HepG2 (cell line): ENCODE data around the gene ALDH1A2. TPM values are rescaled to one million over a fixed set of nuclear protein-coding genes. Genes with fewer than 3 reads are reported as not detected.

Source experiments
- ATAC-seq: fragments of 200-7000 bp; cut with Tn5 transposase; 3 replicates; pipeline ENCODE4 v1.9.1; 2020; ENCODE audit warnings: mild to moderate bottlenecking, moderate library complexity
- BruUV-seq: library from RNA; stranded (reverse); fragments of 400-500 nt; replicated peaks from 2 replicates; lab custom pipeline; 2021; lab: Mats Ljungman, UMichigan
- CTCF ChIA-PET: fragments of 300-600 bp; formaldehyde crosslinking; extraction: SDS; loops from one replicate; lab custom pipeline; 2021; ENCODE audit warnings: low total read pairs, inconsistent platforms, low intra/inter-chr PET ratio; lab: Yijun Ruan, JAX
- POLR2A ChIA-PET: fragments of 350-600 bp; sonication (Branson Sonifier 250); formaldehyde crosslinking; loops from one replicate; lab custom pipeline; 2020; ENCODE audit warnings: antibody characterized with exemption, inconsistent platforms; lab: Yijun Ruan, JAX
- DNase-seq: peaks from one replicate; pipeline ENCODE4 v3.0.0-alpha.2; 2015; ENCODE audit warnings: low spot score
- FAIRE-seq: peaks from 3 replicates; lab custom pipeline; 2011; peaks lifted over from hg19 to GRCh38; lab: Jason Lieb, UNC
- H2AFZ ChIP-seq: one replicate; pipeline ENCODE4 v1.6.1; 2011; ENCODE audit warnings: low read length, inconsistent platforms
- H3K27ac ChIP-seq: fragments of 300-600 bp; 3 replicates; pipeline ENCODE4 v1.8.0; 2011; ENCODE audit warnings: mixed run types, mild to moderate bottlenecking, mixed read lengths, low read length, inconsistent platforms; ENCODE audit not compliant: insufficient read depth; ENCODE audit errors: extremely low read length
- H3K27me3 ChIP-seq, 2 experiments: fragments of 200-600 bp in 1 of 2; 2 replicates in 1 of 2; 3 replicates in 1 of 2; pipeline versions ENCODE4 v1.6.0 to v1.8.0; 2011; ENCODE audit warnings: low read length in 2 of 2, mild to moderate bottlenecking in 2 of 2, moderate library complexity in 2 of 2, inconsistent platforms in 1 of 2; ENCODE audit not compliant: insufficient read depth in 2 of 2, control insufficient read depth in 1 of 2
- H3K36me3 ChIP-seq, 2 experiments: fragments of 200-600 bp in 1 of 2; replicated peaks in 1 of 2; 2 replicates in 1 of 2; 3 replicates in 1 of 2; pipeline versions ENCODE4 v1.5.1 to v1.8.0; 2011; ENCODE audit warnings: low read length in 2 of 2, inconsistent platforms in 1 of 2; ENCODE audit not compliant: insufficient read depth in 2 of 2, control insufficient read depth in 1 of 2
- H3K4me1 ChIP-seq: 2 replicates; pipeline ENCODE4 v1.5.1; 2012; ENCODE audit warnings: low read length, inconsistent platforms; ENCODE audit not compliant: insufficient read depth
- H3K4me2 ChIP-seq: 2 replicates; pipeline ENCODE4 v1.6.0; 2011; ENCODE audit warnings: low read depth, low read length, inconsistent platforms
- H3K4me3 ChIP-seq, 3 experiments: fragments of 200-600 bp in 1 of 3; sonication (generic), shearing (Covaris generic) in 1 of 3; replicated peaks in 1 of 3; 2 replicates each; pipeline ENCODE4 v1.5.1; 2011 to 2016; ENCODE audit warnings: low read length in 3 of 3, inconsistent platforms in 2 of 3, low read depth in 2 of 3, mild to moderate bottlenecking in 2 of 3, control low read depth in 1 of 3, mixed read lengths in 1 of 3; ENCODE audit not compliant: insufficient read depth in 1 of 3
- H3K79me2 ChIP-seq: one replicate; pipeline ENCODE4 v1.6.1; 2011; ENCODE audit warnings: low read length, inconsistent platforms; ENCODE audit not compliant: insufficient read depth
- H3K9ac ChIP-seq: 2 replicates; pipeline ENCODE4 v1.6.0; 2011; ENCODE audit warnings: mild to moderate bottlenecking, low read depth, low read length, inconsistent platforms; ENCODE audit not compliant: insufficient read depth
- H3K9me3 ChIP-seq: 2 replicates; pipeline ENCODE4 v1.5.1; 2012; ENCODE audit warnings: mild to moderate bottlenecking, low read length
- H4K20me1 ChIP-seq: 2 replicates; pipeline ENCODE4 v1.6.0; 2011; ENCODE audit warnings: inconsistent platforms, mild to moderate bottlenecking, low read length, moderate library complexity; ENCODE audit not compliant: insufficient read depth
- CEBPB ChIP-seq: IDR thresholded peaks from 2 replicates; pipeline ENCODE4 v1.6.1; 2011; ENCODE audit warnings: low read depth, low read length, improper control_type of control experiment, borderline replicate concordance
- ZNF282 ChIP-seq: fragments of 450-650 bp; IDR thresholded peaks from 2 replicates; pipeline ENCODE4 v1.6.1; 2018; ENCODE audit not compliant: partially characterized antibody
- ZNF484 ChIP-seq: sonication (generic); formaldehyde crosslinking; IDR thresholded peaks from 2 replicates; pipeline ENCODE4 v1.5.1; 2020; ENCODE audit warnings: mild to moderate bottlenecking, low read depth, missing genetic modification reagents, borderline replicate concordance
- WGBS: methylation state at CpG from one replicate; pipeline ENCODE4 v1.1.6; 2017; ENCODE audit warnings: low lambda C conversion rate; 5-methylcytosine and 5-hydroxymethylcytosine counted together
- in situ Hi-C: cut with HindIII; loops from 2 replicates; pipeline ENCODE4 v1.10.0; 2017; ENCODE audit warnings: low pct_unique_long_range_greater_than_20kb; ENCODE audit not compliant: extremely low pct_ligation_motif_present
- intact Hi-C: fragments of 100-400 bp; cut with micrococcal nuclease; formaldehyde crosslinking; loops from one replicate; pipeline ENCODE4 v1.10.0; 2022; ENCODE audit not compliant: unreplicated experiment
- polyA plus RNA-seq, 8 experiments: library from polyadenylated mRNA; depleted of rRNA in 3 of 8; stranded (reverse) in 7 of 8; unstranded in 1 of 8; fragments of >200 nt; fragmentation: Illumina TruSeq in 4 of 8; extraction: Trizol in 4 of 8; gene quantifications; 2 replicates each; pipeline versions ENCODE4 v1.2.1 to v1.2.3, GENCODE V29; 2011 to 2016; ENCODE audit warnings: low read depth in 4 of 8, missing spikeins in 1 of 8, mixed read lengths in 1 of 8; ENCODE audit not compliant: insufficient read depth in 1 of 8
- total RNA-seq, 5 experiments: library from RNA; depleted of rRNA; stranded (reverse); fragments of >200 nt; fragmentation: Illumina TruSeq; extraction: Trizol; gene quantifications; 2 replicates each; pipeline ENCODE4 v1.2.3, GENCODE V29; 2016; ENCODE audit warnings: low read depth in 1 of 5
- TF ChIP-seq, protein P1 (sequence below): sonication (generic); formaldehyde crosslinking; IDR thresholded peaks from 2 replicates; pipeline ENCODE4 v1.4.0; 2020; ENCODE audit warnings: missing genetic modification reagents, borderline replicate concordance
- TF ChIP-seq, protein P2 (sequence below): sonication (generic); formaldehyde crosslinking; IDR thresholded peaks from 2 replicates; pipeline ENCODE4 v1.8.1; 2023; ENCODE audit warnings: mild to moderate bottlenecking, missing genetic modification reagents

ALDH1A2 gene
- total and polyA plus RNA-seq, 2 of the 13 experiments (the other 11 are each of a cell fraction or from before 2014, with no cell fraction given) = 0.64 to 0.90 TPM

DNA sequence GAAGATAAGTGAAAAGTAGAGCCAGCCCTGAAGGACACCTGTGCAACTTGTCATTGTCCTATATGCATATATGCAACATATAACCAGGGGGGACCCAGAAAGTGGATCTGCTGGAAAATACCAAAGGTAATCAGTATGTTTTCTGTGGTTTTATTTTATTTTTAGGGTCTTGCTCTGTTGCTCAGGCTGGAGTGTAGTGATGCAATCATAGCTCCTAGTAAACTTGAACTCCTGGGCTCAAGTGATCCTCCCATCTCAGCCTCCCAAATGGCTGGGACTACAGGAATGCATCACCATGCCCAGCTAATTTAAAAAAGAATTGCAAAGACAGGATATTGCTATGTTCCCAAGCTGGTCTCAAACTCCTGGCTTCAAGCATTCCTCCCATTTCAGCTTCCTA is 18.0 kb upstream of the ALDH1A2 start:
- ChIA-PET CTCF (no interaction called here), POLR2A (no interaction called here)
- Histone ChIP-seq H2AFZ (no peak overlapping the region), H3K27me3 (no peaks in the 10 kb centered on the region), H3K4me2 (no peak overlapping the region), H4K20me1 (no peaks in the 10 kb centered on the region), H3K9me3 (no peaks in the 10 kb centered on the region), H3K4me1 (no peaks in the 10 kb centered on the region), H3K79me2 (no peaks in the 10 kb centered on the region), H3K9ac (no peak overlapping the region), H3K36me3 (no peaks in the 10 kb centered on the region), H3K27ac (no peak overlapping the region), H3K4me3 (no peak overlapping the region)
- ATAC-seq (no peak), FAIRE-seq (no peak), DNase-seq (no peak)
- BruUV-seq = no TSS peak
- intact Hi-C loops (no loop called here), in situ Hi-C loops (no loop called here)
- TF ChIP-seq ZNF484 (CRISPR knock-in tag) (no peak), CEBPB (0 out of 2 replicates have a peak, but pooled peaks have one; percentile 15)

DNA sequence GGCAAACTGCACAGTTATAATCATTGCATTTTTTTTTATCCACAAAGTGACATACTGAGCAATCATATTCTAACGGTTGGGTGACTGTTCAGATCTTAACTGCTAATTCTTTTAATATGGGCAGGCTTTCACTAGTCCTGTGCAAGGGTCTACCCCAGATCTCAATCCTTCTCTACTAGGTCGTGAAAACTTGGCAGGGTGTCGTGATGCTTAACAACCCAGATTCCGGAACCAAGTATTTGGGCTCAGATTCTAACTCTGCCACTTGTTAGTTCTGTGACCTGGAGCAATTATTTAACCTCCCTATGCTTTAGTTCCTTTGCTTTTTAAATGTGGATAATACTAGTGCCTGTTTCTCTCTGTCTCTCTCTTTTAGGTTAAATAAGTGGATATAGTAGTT is 16.4 kb upstream of the ALDH1A2 start:
- ChIA-PET POLR2A (no interaction called here), CTCF (no interaction called here)
- Histone ChIP-seq H3K4me2 (no peak overlapping the region), H3K27me3 (no peaks in the 10 kb centered on the region), H3K9ac (no peak overlapping the region), H3K9me3 (no peaks in the 10 kb centered on the region), H2AFZ (no peak overlapping the region), H3K4me1 (no peaks in the 10 kb centered on the region), H3K79me2 (no peaks in the 10 kb centered on the region), H3K4me3 (no peak overlapping the region), H3K27ac (no peak overlapping the region), H4K20me1 (no peaks in the 10 kb centered on the region), H3K36me3 (no peaks in the 10 kb centered on the region)
- ATAC-seq (no peak), DNase-seq (no peak), FAIRE-seq (no peak)
- 44% methylated on average over 4 of the region's 4 CpGs for WGBS
- TF ChIP-seq ZNF282 = no peak
- TF ChIP-seq, protein P1, sequence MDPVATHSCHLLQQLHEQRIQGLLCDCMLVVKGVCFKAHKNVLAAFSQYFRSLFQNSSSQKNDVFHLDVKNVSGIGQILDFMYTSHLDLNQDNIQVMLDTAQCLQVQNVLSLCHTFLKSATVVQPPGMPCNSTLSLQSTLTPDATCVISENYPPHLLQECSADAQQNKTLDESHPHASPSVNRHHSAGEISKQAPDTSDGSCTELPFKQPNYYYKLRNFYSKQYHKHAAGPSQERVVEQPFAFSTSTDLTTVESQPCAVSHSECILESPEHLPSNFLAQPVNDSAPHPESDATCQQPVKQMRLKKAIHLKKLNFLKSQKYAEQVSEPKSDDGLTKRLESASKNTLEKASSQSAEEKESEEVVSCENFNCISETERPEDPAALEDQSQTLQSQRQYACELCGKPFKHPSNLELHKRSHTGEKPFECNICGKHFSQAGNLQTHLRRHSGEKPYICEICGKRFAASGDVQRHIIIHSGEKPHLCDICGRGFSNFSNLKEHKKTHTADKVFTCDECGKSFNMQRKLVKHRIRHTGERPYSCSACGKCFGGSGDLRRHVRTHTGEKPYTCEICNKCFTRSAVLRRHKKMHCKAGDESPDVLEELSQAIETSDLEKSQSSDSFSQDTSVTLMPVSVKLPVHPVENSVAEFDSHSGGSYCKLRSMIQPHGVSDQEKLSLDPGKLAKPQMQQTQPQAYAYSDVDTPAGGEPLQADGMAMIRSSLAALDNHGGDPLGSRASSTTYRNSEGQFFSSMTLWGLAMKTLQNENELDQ (CRISPR knock-in tag) = no peak
- TF ChIP-seq, protein P2, sequence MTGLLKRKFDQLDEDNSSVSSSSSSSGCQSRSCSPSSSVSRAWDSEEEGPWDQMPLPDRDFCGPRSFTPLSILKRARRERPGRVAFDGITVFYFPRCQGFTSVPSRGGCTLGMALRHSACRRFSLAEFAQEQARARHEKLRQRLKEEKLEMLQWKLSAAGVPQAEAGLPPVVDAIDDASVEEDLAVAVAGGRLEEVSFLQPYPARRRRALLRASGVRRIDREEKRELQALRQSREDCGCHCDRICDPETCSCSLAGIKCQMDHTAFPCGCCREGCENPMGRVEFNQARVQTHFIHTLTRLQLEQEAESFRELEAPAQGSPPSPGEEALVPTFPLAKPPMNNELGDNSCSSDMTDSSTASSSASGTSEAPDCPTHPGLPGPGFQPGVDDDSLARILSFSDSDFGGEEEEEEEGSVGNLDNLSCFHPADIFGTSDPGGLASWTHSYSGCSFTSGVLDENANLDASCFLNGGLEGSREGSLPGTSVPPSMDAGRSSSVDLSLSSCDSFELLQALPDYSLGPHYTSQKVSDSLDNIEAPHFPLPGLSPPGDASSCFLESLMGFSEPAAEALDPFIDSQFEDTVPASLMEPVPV (CRISPR knock-in tag) = no peak
- intact Hi-C loops (no loop called here), in situ Hi-C loops (no loop called here)
- no TSS peak for BruUV-seq
